Skeletal muscle satellite cell (primary cell): ENCODE measurements around the gene ALG12.
"Not testable (repeated sequence)": the region's sequence is repeated elsewhere in the genome, so short reads cannot be mapped to it uniquely, and the experiment has no call there.

ENCODE experiments used
- H3K27me3 ChIP-seq: 2 replicates; pipeline ENCODE4 v1.7.0; 2013; ENCODE audit warnings: low read length; ENCODE audit not compliant: control insufficient read depth, insufficient read depth
- H3K36me3 ChIP-seq: 2 replicates; pipeline ENCODE4 v1.7.0; 2013; ENCODE audit warnings: mild to moderate bottlenecking, control low read depth, low read length; ENCODE audit not compliant: insufficient read depth
- H3K4me1 ChIP-seq: 2 replicates; pipeline ENCODE4 v1.7.0; 2013; ENCODE audit warnings: low read length; ENCODE audit not compliant: control insufficient read depth, insufficient read depth
- H3K4me2 ChIP-seq: 2 replicates; pipeline ENCODE4 v1.7.0; 2013; ENCODE audit warnings: mild to moderate bottlenecking, low read length
- H3K4me3 ChIP-seq: 2 replicates; pipeline ENCODE4 v1.7.0; 2013; ENCODE audit warnings: low read length
- H3K9ac ChIP-seq: 2 replicates; pipeline ENCODE4 v1.7.0; 2013; ENCODE audit warnings: mild to moderate bottlenecking, low read depth, low read length, moderate library complexity
- H3K9me3 ChIP-seq: replicated peaks from 2 replicates; pipeline ENCODE4 v1.7.0; 2013; ENCODE audit warnings: mild to moderate bottlenecking, control low read depth, low read length

Gene ALG12

GRCh38 chr22:49948958-49949913, 31.0 kb upstream of the ALG12 start:
- Histone ChIP-seq H3K4me1 (peaks cover 15% of the 10 kb centered on the region), H3K9ac (no peak overlapping the region)

GRCh38 chr22:49948116-49948957, 30.1 kb upstream of the ALG12 start:
- Histone ChIP-seq H3K4me2 (no peak overlapping the region), H3K9ac (no peak overlapping the region), H3K4me1 (peaks cover 14% of the 10 kb centered on the region), H3K4me3 (no peak overlapping the region), H3K9me3 (no peaks in the 10 kb centered on the region), H3K27me3 (no peaks in the 10 kb centered on the region), H3K36me3 (no peaks in the 10 kb centered on the region)

More at GRCh38 chr22:49948958-49949913, 31.0 kb upstream of the ALG12 start:
- Histone ChIP-seq H3K4me3 (no peak overlapping the region), H3K9me3 (no peaks in the 10 kb centered on the region), H3K27me3 (no peaks in the 10 kb centered on the region), H3K4me2 (no peak overlapping the region), H3K36me3 (no peaks in the 10 kb centered on the region)

GRCh38 chr22:49947296-49947622, 29.0 kb upstream of the ALG12 start:
- Histone ChIP-seq H3K4me3 (no peak overlapping the region), H3K9ac (no peak overlapping the region), H3K27me3 (no peaks in the 10 kb centered on the region), H3K36me3 (no peaks in the 10 kb centered on the region), H3K4me2 (no peak overlapping the region), H3K4me1 (peaks cover 7% of the 10 kb centered on the region), H3K9me3 (no peaks in the 10 kb centered on the region)

- no peak overlapping the region for H3K4me2 ChIP-seq
- no peaks in the 10 kb centered on the region for H3K27me3 ChIP-seq
- H3K36me3 ChIP-seq: no peaks in the 10 kb centered on the region
- H3K4me1 ChIP-seq: peaks cover 2% of the 10 kb centered on the region
- no peak overlapping the region for H3K9ac ChIP-seq
- no peak overlapping the region for H3K4me3 ChIP-seq
- H3K9me3 ChIP-seq: no peaks in the 10 kb centered on the region
Measured at GRCh38 chr22:49946612-49947295, 28.5 kb upstream of the ALG12 start.

GRCh38 chr22:49945042-49945794, 27.0 kb upstream of the ALG12 start:
- H3K4me2 ChIP-seq, H3K9me3 ChIP-seq, H3K4me1 ChIP-seq, H3K27me3 ChIP-seq, H3K9ac ChIP-seq, H3K4me3 ChIP-seq, H3K36me3 ChIP-seq: not testable (repeated sequence)

GRCh38 chr22:49944399-49944891, 26.2 kb upstream of the ALG12 start:
- H3K9me3 ChIP-seq: no peaks in the 10 kb centered on the region

GRCh38 chr22:49943771-49944398, 25.6 kb upstream of the ALG12 start:
- Histone ChIP-seq H3K4me1 (peaks cover 8% of the 10 kb centered on the region), H3K36me3 (no peaks in the 10 kb centered on the region), H3K9me3 (no peaks in the 10 kb centered on the region), H3K9ac (no peak overlapping the region), H3K27me3 (no peaks in the 10 kb centered on the region), H3K4me3 (no peak overlapping the region), H3K4me2 (no peak overlapping the region)

More at GRCh38 chr22:49944399-49944891, 26.2 kb upstream of the ALG12 start:
- Histone ChIP-seq H3K4me1 (peaks cover 5% of the 10 kb centered on the region), H3K4me2 (no peak overlapping the region), H3K36me3 (no peaks in the 10 kb centered on the region), H3K4me3 (no peak overlapping the region), H3K27me3 (no peaks in the 10 kb centered on the region), H3K9ac (no peak overlapping the region)

GRCh38 chr22:49943405-49943765, 25.1 kb upstream of the ALG12 start:
- no peak overlapping the region for H3K4me3 ChIP-seq
- no peaks in the 10 kb centered on the region for H3K9me3 ChIP-seq
- no peak overlapping the region for H3K9ac ChIP-seq
- H3K27me3 ChIP-seq: no peaks in the 10 kb centered on the region
- H3K36me3 ChIP-seq: no peaks in the 10 kb centered on the region
- peaks cover 8% of the 10 kb centered on the region for H3K4me1 ChIP-seq
- H3K4me2 ChIP-seq: no peak overlapping the region

- Histone ChIP-seq H3K9me3 (no peaks in the 10 kb centered on the region), H3K36me3 (no peaks in the 10 kb centered on the region), H3K4me3 (no peak overlapping the region), H3K4me2 (no peak overlapping the region), H3K27me3 (no peaks in the 10 kb centered on the region), H3K9ac (no peak overlapping the region), H3K4me1 (peaks cover 12% of the 10 kb centered on the region)
Measured at GRCh38 chr22:49942565-49943404, 24.5 kb upstream of the ALG12 start.
